ENCODE data around the gene RPL35. TPM values are rescaled to one million over a fixed set of nuclear protein-coding genes. Genes with fewer than 3 reads are reported as not detected.

The RPL35 gene
- total and polyA plus RNA-seq, 2 donors, result 2,926 to 4,941 TPM

DNA sequence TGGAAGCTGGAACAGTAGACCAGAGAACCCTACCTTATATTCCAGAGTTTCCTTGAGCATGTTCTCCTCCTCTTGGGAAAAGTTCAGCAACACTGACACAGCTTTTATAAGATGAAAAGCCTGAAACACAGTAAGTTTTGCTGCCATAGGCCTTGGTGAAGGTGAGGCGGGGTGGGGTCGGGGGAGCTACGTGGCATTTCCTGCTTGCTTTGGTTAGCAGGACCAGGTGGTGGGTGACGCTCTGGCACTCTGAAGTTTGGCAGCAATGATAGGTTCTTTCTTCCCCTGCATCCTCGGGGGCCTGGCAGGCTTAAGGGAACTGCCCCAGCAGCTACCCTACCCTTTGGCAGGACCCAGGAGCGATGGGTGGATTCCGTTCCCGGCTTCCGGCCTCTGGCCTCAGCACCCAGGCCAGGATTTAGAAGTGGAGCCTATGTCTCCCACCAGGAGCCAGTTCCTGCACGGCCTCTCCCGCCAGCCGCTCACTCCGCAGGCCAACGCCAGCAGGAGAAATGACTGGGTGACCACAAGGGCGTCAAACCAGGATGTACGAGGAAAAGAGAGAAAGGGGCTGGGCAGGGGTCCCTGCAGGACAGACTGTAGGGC, 19.5 kb upstream of the RPL35 start:
- Histone ChIP-seq H3K4me3 (ENCODE audit: low read length in 2 of 2) (no peak overlapping the region), H3K4me1 (ENCODE audit: control insufficient read depth in 2 of 2, insufficient read depth in 2 of 2, low read length in 2 of 2) (peaks cover 4 to 29% of the 10 kb centered on the region in 2 donors), H3K27me3 (ENCODE audit: control insufficient read depth in 2 of 2, insufficient read depth in 1 of 2, low read length in 1 of 2) (peaks cover 0 to 14% of the 10 kb centered on the region in 2 donors), H3K9me3 (ENCODE audit: control insufficient read depth in 2 of 2, insufficient read depth in 1 of 2, low read length in 1 of 2) (no peaks in the 10 kb centered on the region), H3K27ac (ENCODE audit: low read depth in 1 of 2, low read length in 1 of 2) (no peak overlapping the region), H3K36me3 (ENCODE audit: control insufficient read depth in 2 of 2, insufficient read depth in 2 of 2, low read length in 1 of 2) (peaks cover 41 to 55% of the 10 kb centered on the region in 2 donors)
- WGBS, result 82% methylated on average over 16 of the region's 16 CpGs
- DNase-seq (ENCODE audit: low read depth in 6 of 9, low spot score in 9 of 9), result peak in 3 of 9 donors; percentile 21 to 62 (median 32)

DNA sequence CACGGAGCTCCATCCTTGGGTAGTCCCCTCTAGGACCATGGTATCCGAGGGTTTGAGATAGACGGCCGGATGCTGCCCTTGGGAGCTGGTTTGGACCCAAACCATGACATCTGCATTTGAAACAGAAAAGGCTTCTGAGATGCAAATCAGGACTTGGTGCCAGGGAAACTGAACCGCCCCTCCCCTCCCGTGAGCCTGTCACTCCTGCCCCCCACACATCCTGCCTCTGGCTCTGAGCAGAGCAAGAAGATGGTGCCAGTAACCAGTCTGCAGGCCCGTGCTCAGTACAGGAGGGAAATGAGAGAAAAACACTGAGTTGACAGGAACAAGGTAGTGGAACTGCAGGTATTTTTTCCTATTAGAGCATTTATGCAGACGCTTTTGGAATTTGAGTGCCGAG, 18.7 kb upstream of the RPL35 start:
- Histone ChIP-seq H3K4me1 (ENCODE audit: control insufficient read depth in 2 of 2, insufficient read depth in 2 of 2, low read length in 2 of 2) (peaks cover 8 to 32% of the 10 kb centered on the region in 2 donors), H3K27ac (ENCODE audit: low read depth in 1 of 2, low read length in 1 of 2) (no peak overlapping the region), H3K4me3 (ENCODE audit: low read length in 2 of 2) (no peak overlapping the region), H3K27me3 (ENCODE audit: control insufficient read depth in 2 of 2, insufficient read depth in 1 of 2, low read length in 1 of 2) (peaks cover 0 to 11% of the 10 kb centered on the region in 2 donors), H3K9me3 (ENCODE audit: control insufficient read depth in 2 of 2, insufficient read depth in 1 of 2, low read length in 1 of 2) (no peaks in the 10 kb centered on the region), H3K36me3 (ENCODE audit: control insufficient read depth in 2 of 2, insufficient read depth in 2 of 2, low read length in 1 of 2) (peaks cover 41 to 61% of the 10 kb centered on the region in 2 donors)
- 84% methylated on average over 9 of the region's 9 CpGs for WGBS
- DNase-seq (ENCODE audit: low read depth in 6 of 9, low spot score in 9 of 9), result peak in 1 of 9 donors; percentile 39

DNA sequence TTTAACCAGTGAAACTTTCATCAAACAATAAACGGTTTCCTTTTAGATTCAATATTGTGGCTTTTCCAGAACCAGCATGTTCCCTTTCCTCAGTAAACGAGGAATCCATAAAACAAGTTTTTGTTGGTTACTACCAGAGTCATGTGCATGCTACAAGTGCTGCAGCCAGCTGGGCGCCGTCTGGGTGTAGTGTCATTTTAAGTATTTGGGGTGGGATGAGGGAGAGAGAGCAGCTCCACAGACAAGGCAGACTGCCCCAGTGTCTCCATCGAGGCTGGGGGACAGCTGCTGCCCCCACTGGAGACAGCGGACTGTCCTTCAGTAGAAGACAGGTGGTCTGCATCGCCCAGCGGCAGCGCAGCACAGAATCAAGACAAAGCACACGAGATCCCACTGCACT, 17.5 kb upstream of the RPL35 start:
- H3K36me3 ChIP-seq (ENCODE audit: control insufficient read depth in 2 of 2, insufficient read depth in 2 of 2, low read length in 1 of 2), result peaks cover 44 to 69% of the 10 kb centered on the region in 2 donors
- peaks cover 0 to 11% of the 10 kb centered on the region in 2 donors for H3K27me3 ChIP-seq (ENCODE audit: control insufficient read depth in 2 of 2, insufficient read depth in 1 of 2, low read length in 1 of 2)
- H3K27ac ChIP-seq (ENCODE audit: low read depth in 1 of 2, low read length in 1 of 2), result no peak overlapping the region
- H3K4me3 ChIP-seq (ENCODE audit: low read length in 2 of 2), result no peak overlapping the region
- H3K4me1 ChIP-seq (ENCODE audit: control insufficient read depth in 2 of 2, insufficient read depth in 2 of 2, low read length in 2 of 2), result peaks cover 8 to 32% of the 10 kb centered on the region in 2 donors
- DNase-seq (ENCODE audit: low read depth in 6 of 9, low spot score in 9 of 9), result no peak
- no peaks in the 10 kb centered on the region for H3K9me3 ChIP-seq (ENCODE audit: control insufficient read depth in 2 of 2, insufficient read depth in 1 of 2, low read length in 1 of 2)
- WGBS, result 96% methylated on average over 10 of the region's 10 CpGs

- no peak for DNase-seq (ENCODE audit: low read depth in 6 of 9, low spot score in 9 of 9)
- WGBS, result 96% methylated on average over 6 of the region's 6 CpGs
- H3K4me1 ChIP-seq (ENCODE audit: control insufficient read depth in 2 of 2, insufficient read depth in 2 of 2, low read length in 2 of 2), result peaks cover 8 to 32% of the 10 kb centered on the region in 2 donors
- no peaks in the 10 kb centered on the region for H3K9me3 ChIP-seq (ENCODE audit: control insufficient read depth in 2 of 2, insufficient read depth in 1 of 2, low read length in 1 of 2)
- no peak overlapping the region for H3K27ac ChIP-seq (ENCODE audit: low read depth in 1 of 2, low read length in 1 of 2)
- H3K27me3 ChIP-seq (ENCODE audit: control insufficient read depth in 2 of 2, insufficient read depth in 1 of 2, low read length in 1 of 2), result peaks cover 0 to 11% of the 10 kb centered on the region in 2 donors
- H3K36me3 ChIP-seq (ENCODE audit: control insufficient read depth in 2 of 2, insufficient read depth in 2 of 2, low read length in 1 of 2), result peaks cover 50 to 76% of the 10 kb centered on the region in 2 donors
- no peak overlapping the region for H3K4me3 ChIP-seq (ENCODE audit: low read length in 2 of 2)
Observed at GRCh38 chr9:124878518-124878917, 16.8 kb upstream of the RPL35 start.

- DNase-seq (ENCODE audit: low read depth in 6 of 9, low spot score in 9 of 9), result no peak
- Histone ChIP-seq H3K9me3 (ENCODE audit: control insufficient read depth in 2 of 2, insufficient read depth in 1 of 2, low read length in 1 of 2) (no peaks in the 10 kb centered on the region), H3K27me3 (ENCODE audit: control insufficient read depth in 2 of 2, insufficient read depth in 1 of 2, low read length in 1 of 2) (peaks cover 0 to 11% of the 10 kb centered on the region in 2 donors), H3K36me3 (ENCODE audit: control insufficient read depth in 2 of 2, insufficient read depth in 2 of 2, low read length in 1 of 2) (peaks cover 55 to 78% of the 10 kb centered on the region in 2 donors), H3K4me1 (ENCODE audit: control insufficient read depth in 2 of 2, insufficient read depth in 2 of 2, low read length in 2 of 2) (peaks cover 8 to 32% of the 10 kb centered on the region in 2 donors), H3K27ac (ENCODE audit: low read depth in 1 of 2, low read length in 1 of 2) (no peak overlapping the region), H3K4me3 (ENCODE audit: low read length in 2 of 2) (no peak overlapping the region)
- WGBS, result 97% methylated on average over 1 of the region's 1 CpG
Observed at GRCh38 chr9:124878021-124878420, 16.3 kb upstream of the RPL35 start.

DNA sequence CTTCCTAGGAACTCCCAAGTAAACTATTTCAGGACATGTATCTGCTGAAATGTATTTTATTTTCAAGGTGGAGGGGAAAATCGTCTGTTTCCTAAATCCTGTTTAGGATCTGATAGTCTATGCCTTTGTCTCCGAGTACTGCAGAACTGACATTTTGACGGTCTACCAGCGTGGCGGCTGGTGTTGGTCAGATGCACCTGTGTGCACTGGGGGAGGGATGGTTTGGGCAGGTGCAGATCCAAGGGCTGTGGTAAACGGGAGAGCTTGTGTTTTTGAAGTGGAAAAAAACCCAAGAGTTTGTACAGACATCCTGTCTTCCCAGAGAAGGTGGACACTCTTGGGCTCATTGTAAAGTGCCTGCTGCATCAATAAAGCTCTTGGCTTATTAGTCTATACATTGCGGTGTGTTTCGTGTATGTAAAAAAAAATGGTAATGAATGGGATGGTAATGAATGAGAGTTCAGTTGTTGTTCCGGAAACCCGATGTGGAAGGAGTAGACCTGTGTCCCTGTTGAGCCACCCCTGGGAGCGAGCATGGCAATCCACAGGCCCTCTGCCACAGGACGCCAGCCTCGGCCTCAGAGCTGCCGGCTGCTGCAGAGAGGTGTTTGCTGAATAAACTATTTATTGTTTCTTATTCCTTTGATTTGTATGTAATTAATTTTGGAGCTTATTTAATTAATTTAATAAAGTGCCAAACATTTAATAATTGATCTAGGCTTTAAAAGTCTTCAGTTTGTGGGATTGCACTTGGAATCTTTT, 15.4 kb upstream of the RPL35 start:
- Histone ChIP-seq H3K36me3 (ENCODE audit: control insufficient read depth in 2 of 2, insufficient read depth in 2 of 2, low read length in 1 of 2) (peaks cover 52 to 80% of the 10 kb centered on the region in 2 donors), H3K4me3 (ENCODE audit: low read length in 2 of 2) (no peak overlapping the region), H3K4me1 (ENCODE audit: control insufficient read depth in 2 of 2, insufficient read depth in 2 of 2, low read length in 2 of 2) (peaks cover 8 to 32% of the 10 kb centered on the region in 2 donors), H3K27me3 (ENCODE audit: control insufficient read depth in 2 of 2, insufficient read depth in 1 of 2, low read length in 1 of 2) (peaks cover 0 to 8% of the 10 kb centered on the region in 2 donors), H3K9me3 (ENCODE audit: control insufficient read depth in 2 of 2, insufficient read depth in 1 of 2, low read length in 1 of 2) (no peaks in the 10 kb centered on the region), H3K27ac (ENCODE audit: low read depth in 1 of 2, low read length in 1 of 2) (no peak overlapping the region)
- DNase-seq (ENCODE audit: low read depth in 6 of 9, low spot score in 9 of 9), result peak in 2 of 9 donors; percentile 21 to 58
- 61% methylated on average over 14 of the region's 14 CpGs for WGBS

GRCh38 chr9:124875501-124875900, 13.7 kb upstream of the RPL35 start:
- peaks cover 19 to 36% of the 10 kb centered on the region in 2 donors for H3K4me1 ChIP-seq (ENCODE audit: control insufficient read depth in 2 of 2, insufficient read depth in 2 of 2, low read length in 2 of 2)
- peaks cover 0 to 5% of the 10 kb centered on the region in 2 donors for H3K27me3 ChIP-seq (ENCODE audit: control insufficient read depth in 2 of 2, insufficient read depth in 1 of 2, low read length in 1 of 2)
- DNase-seq (ENCODE audit: low read depth in 6 of 9, low spot score in 9 of 9), result no peak
- H3K36me3 ChIP-seq (ENCODE audit: control insufficient read depth in 2 of 2, insufficient read depth in 2 of 2, low read length in 1 of 2), result peaks cover 61 to 76% of the 10 kb centered on the region in 2 donors
- no peak overlapping the region for H3K27ac ChIP-seq (ENCODE audit: low read depth in 1 of 2, low read length in 1 of 2)
- H3K9me3 ChIP-seq (ENCODE audit: control insufficient read depth in 2 of 2, insufficient read depth in 1 of 2, low read length in 1 of 2), result no peaks in the 10 kb centered on the region
- no peak overlapping the region for H3K4me3 ChIP-seq (ENCODE audit: low read length in 2 of 2)
- 97% methylated on average over 6 of the region's 6 CpGs for WGBS

GRCh38 chr9:124873664-124874063, 11.9 kb upstream of the RPL35 start:
- no peak overlapping the region for H3K4me3 ChIP-seq (ENCODE audit: low read length in 2 of 2)
- DNase-seq (ENCODE audit: low read depth in 6 of 9, low spot score in 9 of 9), result no peak
- peaks cover 22 to 39% of the 10 kb centered on the region in 2 donors for H3K4me1 ChIP-seq (ENCODE audit: control insufficient read depth in 2 of 2, insufficient read depth in 2 of 2, low read length in 2 of 2)
- 96% methylated on average over 14 of the region's 14 CpGs for WGBS
- H3K9me3 ChIP-seq (ENCODE audit: control insufficient read depth in 2 of 2, insufficient read depth in 1 of 2, low read length in 1 of 2), result no peaks in the 10 kb centered on the region
- H3K27me3 ChIP-seq (ENCODE audit: control insufficient read depth in 2 of 2, insufficient read depth in 1 of 2, low read length in 1 of 2), result peaks cover 0 to 2% of the 10 kb centered on the region in 2 donors
- H3K27ac ChIP-seq (ENCODE audit: low read depth in 1 of 2, low read length in 1 of 2), result no peak overlapping the region
- peaks cover 48 to 59% of the 10 kb centered on the region in 2 donors for H3K36me3 ChIP-seq (ENCODE audit: control insufficient read depth in 2 of 2, insufficient read depth in 2 of 2, low read length in 1 of 2)

GRCh38 chr9:124871156-124871561, 9.4 kb upstream of the RPL35 start:
- Histone ChIP-seq H3K9me3 (ENCODE audit: control insufficient read depth in 2 of 2, insufficient read depth in 1 of 2, low read length in 1 of 2) (no peaks in the 10 kb centered on the region), H3K4me1 (ENCODE audit: control insufficient read depth in 2 of 2, insufficient read depth in 2 of 2, low read length in 2 of 2) (peaks cover 21 to 34% of the 10 kb centered on the region in 2 donors)

More at GRCh38 chr9:124871156-124871561, 9.4 kb upstream of the RPL35 start:
- H3K4me3 ChIP-seq (ENCODE audit: low read length in 2 of 2), result no peak overlapping the region
- no peaks in the 10 kb centered on the region for H3K27me3 ChIP-seq (ENCODE audit: control insufficient read depth in 2 of 2, insufficient read depth in 1 of 2, low read length in 1 of 2)
- H3K27ac ChIP-seq (ENCODE audit: low read depth in 1 of 2, low read length in 1 of 2), result peak overlapping the region in 1 of 2 donors; percentile 15
- WGBS, result 89% methylated on average over 11 of the region's 11 CpGs
- DNase-seq (ENCODE audit: low read depth in 6 of 9, low spot score in 9 of 9), result no peak
- H3K36me3 ChIP-seq (ENCODE audit: control insufficient read depth in 2 of 2, insufficient read depth in 2 of 2, low read length in 1 of 2), result peaks cover 35 to 38% of the 10 kb centered on the region in 2 donors

Data from thymus (tissue), 11 donors.